Right atrium auricular region (tissue), 2 donors: ENCODE results near the gene TMIGD1. TPM values are rescaled to one million over a fixed set of nuclear protein-coding genes. Genes with fewer than 3 reads are reported as not detected.
"Not testable (repeated sequence)": the region's sequence is repeated elsewhere in the genome, so short reads cannot be mapped to it uniquely, and the experiment has no call there.

Experiments used
- DNase-seq: peaks from one replicate; pipeline ENCODE4 v3.0.0-alpha.2; 2019; ENCODE audit warnings: low spot score
- H3K27ac ChIP-seq, 2 donors: fragments of 200-600 bp; sonication (generic); 1 replicate in 1 of 2; 2 replicates in 1 of 2; pipeline ENCODE4 v1.5.1; 2016 to 2019
- H3K27me3 ChIP-seq, 2 donors: fragments of 200-600 bp; sonication (generic); one replicate each; pipeline versions ENCODE4 v1.5.1 to v1.6.0; 2017 to 2019
- H3K36me3 ChIP-seq: fragments of 200-600 bp; sonication (generic); one replicate; pipeline ENCODE4 v1.5.1; 2016
- H3K4me1 ChIP-seq, 2 donors: fragments of 200-600 bp; sonication (generic); one replicate each; pipeline versions ENCODE4 v1.5.1 to v1.6.0; 2017 to 2019
- H3K4me3 ChIP-seq, 2 donors: fragments of 200-600 bp; sonication (generic); 1 replicate in 1 of 2; 2 replicates in 1 of 2; pipeline ENCODE4 v1.5.1; 2017 to 2019; ENCODE audit warnings: mild to moderate bottlenecking in 1 of 2, moderate library complexity in 1 of 2
- H3K9me3 ChIP-seq, 2 donors: fragments of 200-600 bp; sonication (generic); one replicate each; pipeline ENCODE4 v1.5.1; 2019
- CTCF ChIP-seq, 2 donors: fragments of 200-600 bp; sonication (generic); IDR thresholded peaks; one replicate each; pipeline ENCODE4 v1.5.1; 2019; ENCODE audit warnings: antibody characterized with exemption in 2 of 2
- total RNA-seq, 2 donors: library from RNA; depleted of rRNA; stranded (reverse); fragments of >200 nt; gene quantifications; one replicate each; pipeline ENCODE4 v1.1.0, GENCODE V29; 2016

The TMIGD1 gene
- total RNA-seq, 2 donors from 2014 or later, result not detected

DNA sequence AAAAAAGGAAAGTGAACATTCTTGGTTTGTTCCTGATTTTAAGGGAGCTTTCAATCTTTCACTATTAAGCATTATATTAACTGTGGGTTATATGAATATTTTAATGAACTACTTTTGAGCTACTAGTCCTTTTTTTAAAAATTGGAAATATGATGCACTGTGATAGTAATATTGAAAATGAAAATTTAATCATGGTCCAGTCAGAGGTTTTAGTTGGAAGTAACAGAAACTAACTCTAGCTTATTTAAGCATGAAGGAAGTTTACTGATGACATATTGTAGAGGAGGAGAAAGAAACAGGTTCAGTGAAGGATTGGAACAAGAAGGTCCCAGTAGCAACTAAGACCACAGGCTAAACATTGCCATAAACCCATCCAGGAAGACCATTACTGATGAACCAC lies 20.8 kb upstream of the TMIGD1 start:
- H3K9me3 ChIP-seq, result no peaks in the 10 kb centered on the region
- H3K4me1 ChIP-seq, result no peaks in the 10 kb centered on the region
- H3K27ac ChIP-seq, result no peak overlapping the region
- TF ChIP-seq CTCF (IDR thresholded peaks at IDR 0.05), result no peak
- no peak overlapping the region for H3K4me3 ChIP-seq
- H3K36me3 ChIP-seq, result no peaks in the 10 kb centered on the region
- no peaks in the 10 kb centered on the region for H3K27me3 ChIP-seq
- no peak for DNase-seq

DNA sequence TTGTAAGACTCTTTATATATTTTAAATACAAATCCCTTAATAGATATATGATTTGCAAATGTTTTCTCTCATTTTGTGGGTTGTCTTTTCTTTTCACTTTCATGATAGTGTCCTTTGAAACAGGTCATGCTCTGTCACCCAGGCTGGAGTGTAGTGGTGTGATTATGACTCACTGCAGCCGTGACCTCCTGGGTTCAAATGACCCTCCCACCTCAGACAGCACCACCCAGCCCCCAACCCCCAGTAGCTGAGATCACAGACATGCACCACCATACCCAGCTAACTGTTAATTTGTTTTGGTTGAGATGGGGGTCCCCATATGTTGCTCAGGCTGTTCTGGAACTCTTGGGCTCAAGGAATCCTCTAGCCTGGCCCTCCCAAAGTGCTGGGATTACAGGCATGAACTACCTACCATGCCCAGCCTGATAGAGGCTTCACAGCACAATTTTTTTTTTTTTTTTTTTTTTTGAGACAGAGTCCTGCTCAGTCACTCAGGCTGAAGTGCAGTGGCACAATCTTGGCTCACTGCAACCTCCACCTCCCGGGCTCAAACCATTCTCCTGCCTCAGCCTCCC lies 18.5 kb upstream of the TMIGD1 start:
- no peaks in the 10 kb centered on the region for H3K4me1 ChIP-seq
- H3K27me3 ChIP-seq, result no peaks in the 10 kb centered on the region
- no peak overlapping the region for H3K27ac ChIP-seq
- DNase-seq, result no peak
- H3K4me3 ChIP-seq, result no peak overlapping the region
- no peak for TF ChIP-seq CTCF (IDR thresholded peaks at IDR 0.05)
- no peaks in the 10 kb centered on the region for H3K9me3 ChIP-seq
- no peaks in the 10 kb centered on the region for H3K36me3 ChIP-seq

DNA sequence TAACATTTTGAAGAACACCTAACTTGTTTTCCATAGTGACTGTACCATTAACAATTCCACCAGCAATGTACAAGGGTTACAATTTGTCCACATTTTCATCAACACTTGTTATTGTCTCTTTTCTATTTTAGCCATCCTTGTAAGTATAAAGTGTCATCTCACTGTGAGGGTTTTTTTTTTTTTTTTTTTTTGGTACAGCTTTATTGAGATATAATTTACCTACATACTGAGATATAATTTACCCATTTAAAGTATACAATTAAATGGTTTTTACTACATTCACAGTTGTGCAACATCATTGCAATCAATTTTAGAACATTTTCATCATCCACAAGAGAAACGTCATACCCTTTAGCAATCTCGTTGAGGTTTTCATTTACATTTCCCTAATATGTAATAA lies 17.9 kb upstream of the TMIGD1 start:
- no peaks in the 10 kb centered on the region for H3K27me3 ChIP-seq
- DNase-seq, result no peak
- H3K27ac ChIP-seq, result no peak overlapping the region
- H3K36me3 ChIP-seq, result no peaks in the 10 kb centered on the region
- no peaks in the 10 kb centered on the region for H3K9me3 ChIP-seq
- no peak for TF ChIP-seq CTCF (IDR thresholded peaks at IDR 0.05)
- no peak overlapping the region for H3K4me3 ChIP-seq
- no peaks in the 10 kb centered on the region for H3K4me1 ChIP-seq

DNA sequence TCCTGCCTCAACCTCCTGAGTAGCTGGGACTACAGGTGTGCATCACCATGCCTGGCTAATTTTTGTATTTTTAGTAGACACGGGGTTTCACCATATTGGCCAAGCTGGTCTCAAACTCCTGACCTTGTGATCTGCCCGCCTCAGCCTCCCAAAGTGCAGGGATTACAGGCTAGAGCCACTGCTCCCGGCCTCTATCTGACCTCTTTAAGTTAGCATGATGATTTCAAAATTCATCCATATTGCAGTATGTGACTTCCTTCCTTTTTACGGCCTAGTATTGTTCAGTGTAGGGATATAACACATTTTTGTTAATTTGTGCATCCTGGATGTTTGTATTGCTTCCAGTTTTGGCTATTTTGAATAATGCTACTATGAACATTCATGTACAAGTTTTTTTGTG lies 17.4 kb upstream of the TMIGD1 start:
- not testable (repeated sequence) for H3K27ac ChIP-seq, DNase-seq, H3K4me1 ChIP-seq, H3K36me3 ChIP-seq, H3K9me3 ChIP-seq, H3K4me3 ChIP-seq, H3K27me3 ChIP-seq

DNA sequence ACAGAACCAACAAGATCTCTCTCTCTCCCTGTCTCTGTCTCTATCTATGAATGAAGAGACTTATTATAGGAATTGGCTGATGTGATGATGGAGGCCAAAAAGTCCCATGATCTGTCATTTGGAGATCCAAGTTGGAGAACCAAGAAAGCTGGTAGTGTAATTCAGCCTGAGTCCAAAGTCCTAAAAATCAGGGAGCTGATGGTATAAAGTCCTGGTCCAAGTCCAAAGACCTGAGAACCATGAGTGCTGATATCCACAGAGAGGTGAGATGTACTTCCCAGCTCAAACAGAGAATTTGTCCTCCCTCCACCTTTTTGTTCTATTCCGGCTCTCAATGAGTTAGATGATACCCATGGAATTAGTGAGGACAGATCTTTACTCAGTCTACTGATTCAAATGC lies 15.4 kb upstream of the TMIGD1 start:
- DNase-seq, result no peak
- H3K4me1 ChIP-seq, result peaks cover 0 to 22% of the 10 kb centered on the region in 2 donors
- H3K27ac ChIP-seq, result no peak overlapping the region
- H3K27me3 ChIP-seq, result no peaks in the 10 kb centered on the region
- no peaks in the 10 kb centered on the region for H3K9me3 ChIP-seq
- no peak for TF ChIP-seq CTCF (IDR thresholded peaks at IDR 0.05)
- H3K36me3 ChIP-seq, result no peaks in the 10 kb centered on the region
- H3K4me3 ChIP-seq, result no peak overlapping the region

- Histone ChIP-seq H3K36me3 (no peaks in the 10 kb centered on the region), H3K27me3 (no peaks in the 10 kb centered on the region), H3K4me1 (peaks cover 0 to 35% of the 10 kb centered on the region in 2 donors), H3K4me3 (no peak overlapping the region), H3K27ac (no peak overlapping the region), H3K9me3 (no peaks in the 10 kb centered on the region)
- no peak for TF ChIP-seq CTCF (IDR thresholded peaks at IDR 0.05)
- no peak for DNase-seq
These were observed 13.6 kb upstream of the TMIGD1 start for GRCh38 chr17:30347488-30347887.
